ENCODE data around the gene TIGAR.

The TIGAR gene

GRCh38 chr12:4307593-4308333 lies 13.2 kb upstream of the TIGAR start:
- TF ChIP-seq, protein P1, sequence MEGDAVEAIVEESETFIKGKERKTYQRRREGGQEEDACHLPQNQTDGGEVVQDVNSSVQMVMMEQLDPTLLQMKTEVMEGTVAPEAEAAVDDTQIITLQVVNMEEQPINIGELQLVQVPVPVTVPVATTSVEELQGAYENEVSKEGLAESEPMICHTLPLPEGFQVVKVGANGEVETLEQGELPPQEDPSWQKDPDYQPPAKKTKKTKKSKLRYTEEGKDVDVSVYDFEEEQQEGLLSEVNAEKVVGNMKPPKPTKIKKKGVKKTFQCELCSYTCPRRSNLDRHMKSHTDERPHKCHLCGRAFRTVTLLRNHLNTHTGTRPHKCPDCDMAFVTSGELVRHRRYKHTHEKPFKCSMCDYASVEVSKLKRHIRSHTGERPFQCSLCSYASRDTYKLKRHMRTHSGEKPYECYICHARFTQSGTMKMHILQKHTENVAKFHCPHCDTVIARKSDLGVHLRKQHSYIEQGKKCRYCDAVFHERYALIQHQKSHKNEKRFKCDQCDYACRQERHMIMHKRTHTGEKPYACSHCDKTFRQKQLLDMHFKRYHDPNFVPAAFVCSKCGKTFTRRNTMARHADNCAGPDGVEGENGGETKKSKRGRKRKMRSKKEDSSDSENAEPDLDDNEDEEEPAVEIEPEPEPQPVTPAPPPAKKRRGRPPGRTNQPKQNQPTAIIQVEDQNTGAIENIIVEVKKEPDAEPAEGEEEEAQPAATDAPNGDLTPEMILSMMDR (IDR thresholded peaks at IDR 0.05; ENCODE audit: insufficient read depth, low read depth, low read length, missing control alignments): peak; percentile 31
- H3K4me3 ChIP-seq (ENCODE audit: low read depth, low read length): no peak overlapping the region
- peak; percentile 42 for DNase-seq (ENCODE audit: low read depth)

DNA sequence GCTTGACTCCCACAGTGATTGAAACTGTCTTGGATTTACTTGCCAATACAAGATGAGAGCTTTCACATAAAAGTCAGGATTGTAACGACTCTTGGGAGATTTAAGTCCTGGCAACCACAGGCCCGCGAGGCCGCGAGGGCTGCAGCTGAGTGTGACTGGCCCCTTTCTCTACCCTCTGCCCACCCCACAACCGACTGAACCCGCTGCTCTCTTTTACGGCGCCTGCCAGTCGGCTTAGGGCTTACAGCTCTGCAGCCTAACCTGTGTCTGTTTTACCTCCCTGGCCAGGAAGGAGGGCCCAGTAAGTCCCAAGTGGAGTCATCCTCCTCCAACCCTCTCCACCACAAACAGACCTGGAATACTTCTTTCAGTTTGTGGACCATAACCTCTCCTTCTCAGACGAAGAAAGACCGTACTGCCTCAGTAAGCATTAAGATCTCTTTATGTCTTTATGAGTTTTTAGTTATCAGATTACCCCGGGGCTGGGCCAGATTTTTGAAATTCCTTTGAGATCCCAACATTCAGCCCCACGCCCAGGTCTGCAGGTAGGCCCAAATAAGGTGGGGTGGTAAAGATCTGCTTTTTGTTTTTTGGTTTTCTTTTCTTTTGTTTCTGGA lies 12.6 kb upstream of the TIGAR start:
- DNase-seq (ENCODE audit: low read depth): no peak
- no peak overlapping the region for H3K4me3 ChIP-seq (ENCODE audit: low read depth, low read length)
- TF ChIP-seq, protein P1 (IDR thresholded peaks at IDR 0.05; ENCODE audit: insufficient read depth, low read depth, low read length, missing control alignments): no peak

DNA sequence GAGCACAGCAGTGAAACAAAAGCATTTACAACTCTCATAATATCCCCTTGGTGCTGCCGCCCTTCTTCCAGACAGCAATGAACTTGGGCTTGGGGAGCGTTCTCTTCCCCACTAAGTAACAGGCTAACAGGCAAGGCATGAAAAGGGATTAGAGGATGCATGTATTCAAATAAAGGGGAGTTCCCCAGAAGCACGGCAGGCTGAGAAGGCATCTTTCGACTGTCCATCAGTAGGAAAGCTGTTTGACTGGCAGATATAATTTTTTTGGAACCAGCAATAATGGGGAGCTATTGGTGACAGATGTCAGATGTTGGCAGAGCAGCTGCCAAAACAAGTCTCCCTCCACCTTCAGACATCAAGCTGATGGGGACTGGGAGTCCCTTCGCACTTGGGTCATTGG lies 9.2 kb upstream of the TIGAR start:
- H3K4me3 ChIP-seq (ENCODE audit: low read depth, low read length): no peak overlapping the region
- TF ChIP-seq, protein P1 (IDR thresholded peaks at IDR 0.05; ENCODE audit: insufficient read depth, low read depth, low read length, missing control alignments): no peak

DNA sequence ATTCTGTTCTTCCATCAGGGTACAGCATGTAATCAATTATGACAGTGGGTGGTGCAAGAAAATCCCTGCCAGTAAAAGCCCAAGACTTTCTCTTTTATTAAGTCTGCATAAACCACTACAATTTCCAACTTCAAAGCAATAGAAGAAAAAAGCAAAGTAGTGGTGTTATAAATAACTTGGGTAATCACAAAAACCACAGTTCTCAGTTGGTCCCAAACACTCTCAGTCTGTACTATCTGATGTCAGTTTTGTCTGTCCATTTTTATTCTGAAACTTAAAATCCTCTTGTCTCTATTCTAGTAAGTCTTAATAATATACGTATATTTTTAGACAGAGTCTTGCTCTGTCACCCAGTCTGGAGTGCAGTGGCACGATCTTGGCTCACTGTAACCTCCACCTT lies 8.8 kb upstream of the TIGAR start:
- no peak overlapping the region for H3K4me3 ChIP-seq (ENCODE audit: low read depth, low read length)
- TF ChIP-seq, protein P1 (IDR thresholded peaks at IDR 0.05; ENCODE audit: insufficient read depth, low read depth, low read length, missing control alignments): no peak
- no peak for DNase-seq (ENCODE audit: low read depth)

More for the DNA sequence above, 9.2 kb upstream of the TIGAR start:
- DNase-seq (ENCODE audit: low read depth): no peak

- TF ChIP-seq, protein P1 (IDR thresholded peaks at IDR 0.05; ENCODE audit: insufficient read depth, low read depth, low read length, missing control alignments): no peak
- DNase-seq (ENCODE audit: low read depth): no peak
- peak overlapping the region; percentile 80 for H3K4me3 ChIP-seq (ENCODE audit: low read depth, low read length)
These were observed 538 bp upstream of the TIGAR start for GRCh38 chr12:4320497-4320852.

GRCh38 chr12:4322726-4323125 lies 1.7 kb downstream of the TIGAR start:
- TF ChIP-seq, protein P1 (IDR thresholded peaks at IDR 0.05; ENCODE audit: insufficient read depth, low read depth, low read length, missing control alignments): no peak
- H3K4me3 ChIP-seq (ENCODE audit: low read depth, low read length): peak overlapping the region; percentile 70
- no peak for DNase-seq (ENCODE audit: low read depth)

Data from GM12865 (cell line).